Kasumi-1 (cell line): ENCODE measurements around the gene EXOSC9.

Experiments
- DNase-seq, 2 experiments: peaks; one replicate each; lab custom pipeline; 2025; lab: John Stamatoyannopoulos, UW

EXOSC9 gene

GRCh38 chr4:121824171-121824527, 23.0 kb downstream of the EXOSC9 start:
- DNase-seq: no peak

- DNase-seq: no peak
Observed at GRCh38 chr4:121824950-121825349, 23.8 kb downstream of the EXOSC9 start.

- DNase-seq: no peak
Observed at GRCh38 chr4:121827853-121828252, 26.7 kb downstream of the EXOSC9 start.

- DNase-seq: no peak
Observed at GRCh38 chr4:121829511-121829910, 28.4 kb downstream of the EXOSC9 start.

- no peak for DNase-seq
Observed at GRCh38 chr4:121838136-121838535, 37.0 kb downstream of the EXOSC9 start.

- DNase-seq: no peak
Observed at GRCh38 chr4:121842862-121843261, 41.7 kb downstream of the EXOSC9 start.

- DNase-seq: no peak
Observed at GRCh38 chr4:121846662-121847061, 45.5 kb downstream of the EXOSC9 start.

- DNase-seq: no peak
Observed at GRCh38 chr4:121851354-121851753, 50.2 kb downstream of the EXOSC9 start.

GRCh38 chr4:121860121-121860520, 59.0 kb downstream of the EXOSC9 start:
- DNase-seq: no peak

- DNase-seq: no peak
Observed at GRCh38 chr4:121861426-121861825, 60.3 kb downstream of the EXOSC9 start.

- no peak for DNase-seq
Observed at GRCh38 chr4:121863799-121864198, 62.7 kb downstream of the EXOSC9 start.
